ENCODE data around the gene FGGY. TPM values are rescaled to one million over a fixed set of nuclear protein-coding genes. Genes with fewer than 3 reads are reported as not detected.

Gene FGGY
- total RNA-seq, 1 experiment from 2014 or later: 6.4 TPM

GRCh38 chr1:59666106-59666505, 369.2 kb downstream of the FGGY start:
- Histone ChIP-seq H3K9me3 (no peaks in the 10 kb centered on the region), H3K4me3 (ENCODE audit: low read depth, low read length) (no peak overlapping the region), H3K36me3 (ENCODE audit: control insufficient read depth, insufficient read depth, low read length) (no peaks in the 10 kb centered on the region), H3K27me3 (replicated peaks; ENCODE audit: control insufficient read depth, insufficient read depth, low read length) (no peaks in the 10 kb centered on the region), H3K4me1 (peaks cover 3% of the 10 kb centered on the region; the same call in 1 of the 2 replicates)
- H3K36me3 Mint-ChIP-seq (ENCODE audit: insufficient read depth, unreplicated experiment): no peaks in the 10 kb centered on the region
- H3K27me3 Mint-ChIP-seq (ENCODE audit: insufficient read depth, unreplicated experiment): no peaks in the 10 kb centered on the region
- ChIA-PET CTCF (no interaction called here), POLR2A (no interaction called here)
- DNase-seq: no peak
- no peak overlapping the region for H3K4me3 Mint-ChIP-seq (ENCODE audit: unreplicated experiment)
- no peaks in the 10 kb centered on the region for H3K4me1 Mint-ChIP-seq (ENCODE audit: low read depth, unreplicated experiment)
- TF ChIP-seq CTCF (IDR thresholded peaks at IDR 0.05; ENCODE audit: insufficient read depth in 1 of 2, low read depth in 1 of 2, low read length in 1 of 2, severe bottlenecking in 1 of 2, unreplicated experiment in 1 of 2): no peak
- intact Hi-C loops (cut with micrococcal nuclease; ENCODE audit: unreplicated experiment): no loop called here
- no TSS peak for BruUV-seq (replicated peaks)
- H3K9me3 Mint-ChIP-seq (ENCODE audit: unreplicated experiment): peaks cover 10% of the 10 kb centered on the region
- no peak overlapping the region for H3K27ac Mint-ChIP-seq (ENCODE audit: unreplicated experiment)

- Mint-ChIP-seq H3K36me3 (ENCODE audit: insufficient read depth, unreplicated experiment) (no peaks in the 10 kb centered on the region), H3K4me3 (ENCODE audit: unreplicated experiment) (no peak overlapping the region), H3K27me3 (ENCODE audit: insufficient read depth, unreplicated experiment) (no peaks in the 10 kb centered on the region), H3K27ac (ENCODE audit: unreplicated experiment) (no peak overlapping the region), H3K4me1 (ENCODE audit: low read depth, unreplicated experiment) (no peaks in the 10 kb centered on the region), H3K9me3 (ENCODE audit: unreplicated experiment) (peaks cover 10% of the 10 kb centered on the region)
- TF ChIP-seq CTCF (IDR thresholded peaks at IDR 0.05; ENCODE audit: insufficient read depth in 1 of 2, low read depth in 1 of 2, low read length in 1 of 2, severe bottlenecking in 1 of 2, unreplicated experiment in 1 of 2): no peak
- Histone ChIP-seq H3K4me1 (peaks cover 3% of the 10 kb centered on the region; the same call in 1 of the 2 replicates), H3K36me3 (ENCODE audit: control insufficient read depth, insufficient read depth, low read length) (no peaks in the 10 kb centered on the region), H3K4me3 (ENCODE audit: low read depth, low read length) (no peak overlapping the region), H3K9me3 (no peaks in the 10 kb centered on the region), H3K27me3 (replicated peaks; ENCODE audit: control insufficient read depth, insufficient read depth, low read length) (no peaks in the 10 kb centered on the region)
- DNase-seq: no peak
- no TSS peak for BruUV-seq (replicated peaks)
- intact Hi-C loops (cut with micrococcal nuclease; ENCODE audit: unreplicated experiment): no loop called here
- ChIA-PET CTCF (no interaction called here), POLR2A (no interaction called here)
Measured at GRCh38 chr1:59667020-59667419, 370.1 kb downstream of the FGGY start.

GRCh38 chr1:59669752-59670312, 372.9 kb downstream of the FGGY start:
- ChIA-PET CTCF (no interaction called here), POLR2A (no interaction called here)
- no peak for DNase-seq
- Mint-ChIP-seq H3K4me3 (ENCODE audit: unreplicated experiment) (no peak overlapping the region), H3K9me3 (ENCODE audit: unreplicated experiment) (peaks cover 10% of the 10 kb centered on the region), H3K36me3 (ENCODE audit: insufficient read depth, unreplicated experiment) (no peaks in the 10 kb centered on the region), H3K27me3 (ENCODE audit: insufficient read depth, unreplicated experiment) (no peaks in the 10 kb centered on the region), H3K4me1 (ENCODE audit: low read depth, unreplicated experiment) (peaks cover 15% of the 10 kb centered on the region), H3K27ac (ENCODE audit: unreplicated experiment) (no peak overlapping the region)
- no peak for TF ChIP-seq CTCF (IDR thresholded peaks at IDR 0.05; ENCODE audit: insufficient read depth in 1 of 2, low read depth in 1 of 2, low read length in 1 of 2, severe bottlenecking in 1 of 2, unreplicated experiment in 1 of 2)
- BruUV-seq (replicated peaks): no TSS peak
- Histone ChIP-seq H3K4me1 (peaks cover 9% of the 10 kb centered on the region; the same call in 1 of the 2 replicates), H3K27me3 (replicated peaks; ENCODE audit: control insufficient read depth, insufficient read depth, low read length) (no peaks in the 10 kb centered on the region), H3K4me3 (ENCODE audit: low read depth, low read length) (no peak overlapping the region), H3K36me3 (ENCODE audit: control insufficient read depth, insufficient read depth, low read length) (no peaks in the 10 kb centered on the region), H3K9me3 (no peaks in the 10 kb centered on the region)
- intact Hi-C loops (cut with micrococcal nuclease; ENCODE audit: unreplicated experiment): no loop called here

Data from Caco-2 (cell line).